Measurements from ENCODE around the gene CBLB. TPM values are rescaled to one million over a fixed set of nuclear protein-coding genes. Genes with fewer than 3 reads are reported as not detected.

Gene CBLB
- total RNA-seq, 1 donor from 2014 or later = 41.5 TPM

DNA sequence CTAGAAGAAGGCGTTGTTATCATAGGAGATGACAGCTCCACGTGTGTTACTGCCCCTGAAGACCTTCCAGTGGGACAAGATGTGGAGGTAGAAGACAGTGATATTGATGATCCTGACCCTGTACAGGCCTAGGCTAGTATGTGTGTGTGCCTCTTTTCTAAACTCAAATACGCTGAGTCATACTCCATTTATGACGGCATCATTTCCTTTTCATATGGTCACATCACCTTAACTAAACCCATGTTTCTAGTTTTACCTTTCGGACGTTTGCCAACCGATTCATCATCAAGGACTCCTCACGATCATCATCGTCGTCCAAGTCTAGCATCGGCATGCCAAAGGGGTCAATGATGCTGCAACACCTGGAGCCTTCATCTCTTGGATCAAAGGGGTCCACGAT is 149.0 kb downstream of the CBLB start:
- intact Hi-C loops (cut with DNase I) = no loop called here
- TF ChIP-seq, protein P1, sequence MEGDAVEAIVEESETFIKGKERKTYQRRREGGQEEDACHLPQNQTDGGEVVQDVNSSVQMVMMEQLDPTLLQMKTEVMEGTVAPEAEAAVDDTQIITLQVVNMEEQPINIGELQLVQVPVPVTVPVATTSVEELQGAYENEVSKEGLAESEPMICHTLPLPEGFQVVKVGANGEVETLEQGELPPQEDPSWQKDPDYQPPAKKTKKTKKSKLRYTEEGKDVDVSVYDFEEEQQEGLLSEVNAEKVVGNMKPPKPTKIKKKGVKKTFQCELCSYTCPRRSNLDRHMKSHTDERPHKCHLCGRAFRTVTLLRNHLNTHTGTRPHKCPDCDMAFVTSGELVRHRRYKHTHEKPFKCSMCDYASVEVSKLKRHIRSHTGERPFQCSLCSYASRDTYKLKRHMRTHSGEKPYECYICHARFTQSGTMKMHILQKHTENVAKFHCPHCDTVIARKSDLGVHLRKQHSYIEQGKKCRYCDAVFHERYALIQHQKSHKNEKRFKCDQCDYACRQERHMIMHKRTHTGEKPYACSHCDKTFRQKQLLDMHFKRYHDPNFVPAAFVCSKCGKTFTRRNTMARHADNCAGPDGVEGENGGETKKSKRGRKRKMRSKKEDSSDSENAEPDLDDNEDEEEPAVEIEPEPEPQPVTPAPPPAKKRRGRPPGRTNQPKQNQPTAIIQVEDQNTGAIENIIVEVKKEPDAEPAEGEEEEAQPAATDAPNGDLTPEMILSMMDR (IDR thresholded peaks at IDR 0.05) = no peak

DNA sequence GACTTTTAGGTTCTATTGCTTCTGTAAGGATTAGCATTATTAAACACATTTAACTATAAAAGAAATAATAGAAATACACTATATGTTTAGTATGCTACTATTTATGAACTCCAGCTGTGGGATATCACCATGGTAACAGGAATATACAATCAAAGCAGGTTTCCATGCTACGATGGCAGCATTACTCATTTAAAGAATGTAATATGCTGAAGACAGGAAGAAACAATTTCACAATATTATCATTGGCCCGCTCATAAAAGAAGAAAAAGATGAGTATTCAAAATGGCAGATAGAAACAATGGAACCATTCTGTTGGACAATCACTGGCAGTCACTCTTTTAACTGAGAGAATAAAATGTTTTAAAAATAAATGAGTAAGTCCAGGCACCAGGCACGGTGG is 153.4 kb downstream of the CBLB start:
- Histone ChIP-seq H3K27ac (no peak overlapping the region), H3K27me3 (no peaks in the 10 kb centered on the region), H3K4me1 (no peaks in the 10 kb centered on the region), H3K36me3 (peaks cover 33% of the 10 kb centered on the region), H3K4me3 (no peak overlapping the region), H3K9me3 (no peaks in the 10 kb centered on the region)
- ATAC-seq (no peak), DNase-seq (no peak)
- TF ChIP-seq, protein P1 (IDR thresholded peaks at IDR 0.05) = no peak
- intact Hi-C loops (cut with DNase I) = no loop called here

More for the DNA sequence above, 149.0 kb downstream of the CBLB start:
- no peak overlapping the region for H3K4me3 ChIP-seq
- no peak overlapping the region for H3K27ac ChIP-seq
- peaks cover 22% of the 10 kb centered on the region for H3K36me3 ChIP-seq
- H3K9me3 ChIP-seq = no peaks in the 10 kb centered on the region
- ATAC-seq (no peak), DNase-seq (no peak)
- H3K27me3 ChIP-seq = no peaks in the 10 kb centered on the region
- no peaks in the 10 kb centered on the region for H3K4me1 ChIP-seq

DNA sequence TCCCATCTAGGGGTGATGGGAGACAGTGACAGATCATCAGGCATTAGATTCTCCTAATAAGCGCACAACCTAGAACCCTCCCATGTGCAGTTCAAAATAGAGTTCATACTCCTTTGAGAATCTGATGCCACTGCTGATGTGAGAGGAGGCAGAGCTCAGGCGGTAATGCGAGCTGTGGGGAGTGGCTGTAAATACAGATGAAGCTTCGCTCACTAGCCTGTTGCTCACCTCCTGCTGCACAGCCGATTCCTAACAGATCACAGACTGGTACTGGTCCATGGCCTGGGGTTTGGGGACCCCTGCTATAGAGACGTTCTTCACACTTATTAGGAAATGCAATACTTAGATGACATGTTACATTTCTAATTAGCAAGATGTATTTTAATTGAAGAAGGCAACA is 154.4 kb downstream of the CBLB start:
- H3K27me3 ChIP-seq = no peaks in the 10 kb centered on the region
- H3K4me1 ChIP-seq = no peaks in the 10 kb centered on the region
- H3K4me3 ChIP-seq = no peak overlapping the region
- H3K36me3 ChIP-seq = peaks cover 24% of the 10 kb centered on the region
- H3K27ac ChIP-seq = no peak overlapping the region
- ATAC-seq (no peak), DNase-seq (no peak)
- TF ChIP-seq, protein P1 (IDR thresholded peaks at IDR 0.05) = no peak
- no peaks in the 10 kb centered on the region for H3K9me3 ChIP-seq
- intact Hi-C loops (cut with DNase I) = no loop called here

GRCh38 chr3:105708980-105709379 is 159.8 kb downstream of the CBLB start:
- TF ChIP-seq, protein P1 (IDR thresholded peaks at IDR 0.05) = no peak
- Histone ChIP-seq H3K4me3 (no peak overlapping the region), H3K4me1 (no peaks in the 10 kb centered on the region), H3K27ac (no peak overlapping the region), H3K27me3 (no peaks in the 10 kb centered on the region), H3K9me3 (no peaks in the 10 kb centered on the region), H3K36me3 (peaks cover 11% of the 10 kb centered on the region)
- DNase-seq (no peak), ATAC-seq (no peak)
- intact Hi-C loops (cut with DNase I) = no loop called here

- DNase-seq (no peak), ATAC-seq (no peak)
- Histone ChIP-seq H3K4me1 (no peaks in the 10 kb centered on the region), H3K9me3 (no peaks in the 10 kb centered on the region), H3K4me3 (no peak overlapping the region), H3K27me3 (no peaks in the 10 kb centered on the region), H3K36me3 (peaks cover 27% of the 10 kb centered on the region), H3K27ac (no peak overlapping the region)
- intact Hi-C loops (cut with DNase I) = no loop called here
- TF ChIP-seq, protein P1 (IDR thresholded peaks at IDR 0.05) = no peak
These were observed 161.8 kb downstream of the CBLB start for GRCh38 chr3:105707009-105707408.

All from upper lobe of right lung (tissue), 1 donor.